Transverse colon (tissue), 4 donors: ENCODE results near the gene KRT81. TPM values are rescaled to one million over a fixed set of nuclear protein-coding genes. Genes with fewer than 3 reads are reported as not detected.

Experiments
- DNase-seq: peaks from one replicate; pipeline ENCODE4 v3.0.0-alpha.2; 2019
- H3K27ac ChIP-seq, 4 donors: fragments of 200-600 bp; sonication (generic); 2 replicates each; pipeline ENCODE4 v1.5.1; 2016 to 2018; ENCODE audit warnings: inconsistent platforms in 4 of 4
- H3K27me3 ChIP-seq: fragments of 200-600 bp; sonication (generic); 2 replicates; pipeline ENCODE4 v1.5.1; 2017; ENCODE audit warnings: inconsistent platforms
- H3K36me3 ChIP-seq, 4 donors: fragments of 200-600 bp; sonication (generic); 2 replicates each; pipeline ENCODE4 v1.5.1; 2017 to 2019; ENCODE audit warnings: inconsistent platforms in 4 of 4
- H3K4me1 ChIP-seq, 4 donors: fragments of 200-600 bp; sonication (generic); 2 replicates each; pipeline ENCODE4 v1.5.1; 2017 to 2020; ENCODE audit warnings: inconsistent platforms in 4 of 4
- H3K4me3 ChIP-seq, 4 donors: fragments of 200-600 bp; sonication (generic); 1 replicate in 1 of 4; 2 replicates in 3 of 4; pipeline versions ENCODE4 v1.5.1 to v1.6.1; 2017 to 2019; ENCODE audit warnings: inconsistent platforms in 4 of 4
- H3K9me3 ChIP-seq, 2 donors: fragments of 200-600 bp; sonication (generic); 2 replicates each; pipeline ENCODE4 v1.5.1; 2017 to 2019; ENCODE audit warnings: inconsistent platforms in 2 of 2
- CTCF ChIP-seq, 5 experiments: fragments of 200-600 bp in 3 of 5; fragments of 450-650 bp in 2 of 5; sonication (generic) in 3 of 5; IDR thresholded peaks; 1 replicate in 2 of 5; 2 replicates in 3 of 5; pipeline ENCODE4 v1.5.1; 2016 to 2017; ENCODE audit warnings: antibody characterized with exemption in 5 of 5, inconsistent platforms in 3 of 5, mild to moderate bottlenecking in 2 of 5, moderate library complexity in 1 of 5
- EP300 ChIP-seq: sonication (generic); formaldehyde crosslinking; IDR thresholded peaks from one replicate; pipeline ENCODE4 v1.6.1; 2017; ENCODE audit warnings: antibody characterized with exemption, low read depth
- POLR2A ChIP-seq: fragments of 450-650 bp; IDR thresholded peaks from one replicate; pipeline ENCODE4 v1.6.1; 2016; ENCODE audit warnings: antibody characterized with exemption, mild to moderate bottlenecking, moderate library complexity
- POLR2AphosphoS5 ChIP-seq, 3 donors: sonication (generic); formaldehyde crosslinking; IDR thresholded peaks; one replicate each; pipeline ENCODE4 v1.6.1; 2016; ENCODE audit warnings: antibody characterized with exemption in 3 of 3
- WGBS, 2 donors: methylation state at CpG; one replicate each; pipeline ENCODE4 v1.1.5; 2018; ENCODE audit warnings: low coverage in 1 of 2; 5-methylcytosine and 5-hydroxymethylcytosine counted together
- in situ Hi-C, 4 donors: fragments of 200-750 bp; cut with MboI; loops; one replicate each; pipeline versions ENCODE4 v1.15.0 to v1.15.1; 2017; ENCODE audit warnings: low sequenced_read_pairs in 3 of 4, low pct_ligation_motif_present in 1 of 4, low pct_unique_long_range_greater_than_20kb in 1 of 4
- intact Hi-C: fragments of 100-400 bp; cut with DNase I; formaldehyde crosslinking; loops from one replicate; pipeline ENCODE4 v1.15.1; 2023; ENCODE audit warnings: low total_unique reads
- total RNA-seq, 4 donors: library from RNA; depleted of rRNA; stranded (reverse); fragments of >200 nt; gene quantifications; one replicate each; pipeline ENCODE4 v1.1.0, GENCODE V29; 2016

The KRT81 gene
- total RNA-seq, 4 donors from 2014 or later, result not detected

- intact Hi-C loops, result no loop called here
- peaks cover 5% of the 10 kb centered on the region for H3K27me3 ChIP-seq
- no peaks in the 10 kb centered on the region for H3K4me1 ChIP-seq
- WGBS, 2 donors, result 79 to 83% methylated on average over 1 to 2 of the region's 2 CpGs
- no peak overlapping the region for H3K4me3 ChIP-seq
- H3K36me3 ChIP-seq, result no peaks in the 10 kb centered on the region
- in situ Hi-C loops, result no loop called here
- H3K9me3 ChIP-seq, result no peaks in the 10 kb centered on the region
- no peak overlapping the region for H3K27ac ChIP-seq
- DNase-seq, result no peak
- TF ChIP-seq POLR2AphosphoS5 (IDR thresholded peaks at IDR 0.05) (no peak), CTCF (IDR thresholded peaks at IDR 0.05) (no peak), EP300 (no peak), POLR2A (no peak)
Measured at GRCh38 chr12:52268212-52268611, 23.1 kb downstream of the KRT81 start.

- intact Hi-C loops, result no loop called here
- Histone ChIP-seq H3K4me1 (no peaks in the 10 kb centered on the region), H3K36me3 (no peaks in the 10 kb centered on the region), H3K27ac (no peak overlapping the region), H3K4me3 (no peak overlapping the region), H3K27me3 (peaks cover 5% of the 10 kb centered on the region), H3K9me3 (no peaks in the 10 kb centered on the region)
- DNase-seq, result no peak
- 61 to 80% methylated on average over 2 to 3 of the region's 3 CpGs for WGBS, 2 donors
- TF ChIP-seq CTCF (IDR thresholded peaks at IDR 0.05) (no peak), EP300 (no peak), POLR2AphosphoS5 (IDR thresholded peaks at IDR 0.05) (no peak), POLR2A (no peak)
- in situ Hi-C loops, result no loop called here
Measured at GRCh38 chr12:52267699-52268098, 23.6 kb downstream of the KRT81 start.

GRCh38 chr12:52267266-52267665, 24.1 kb downstream of the KRT81 start:
- no peak overlapping the region for H3K4me3 ChIP-seq
- in situ Hi-C loops (no loop called here), intact Hi-C loops (no loop called here)
- peaks cover 5% of the 10 kb centered on the region for H3K27me3 ChIP-seq
- no peaks in the 10 kb centered on the region for H3K36me3 ChIP-seq
- no peak overlapping the region for H3K27ac ChIP-seq
- WGBS, 2 donors, result 79% methylated on average over 3 of the region's 3 CpGs; no CpG with 5 or more reads in 1 of the 2 donors
- no peaks in the 10 kb centered on the region for H3K4me1 ChIP-seq
- H3K9me3 ChIP-seq, result no peaks in the 10 kb centered on the region
- no peak for DNase-seq
- no peak for TF ChIP-seq POLR2AphosphoS5 (IDR thresholded peaks at IDR 0.05)
- TF ChIP-seq EP300, result no peak
- no peak for TF ChIP-seq POLR2A
- no peak for TF ChIP-seq CTCF (IDR thresholded peaks at IDR 0.05)

- Histone ChIP-seq H3K36me3 (no peaks in the 10 kb centered on the region), H3K9me3 (no peaks in the 10 kb centered on the region), H3K4me1 (no peaks in the 10 kb centered on the region), H3K4me3 (no peak overlapping the region), H3K27ac (no peak overlapping the region), H3K27me3 (peaks cover 5% of the 10 kb centered on the region)
- intact Hi-C loops, result no loop called here
- 45% methylated on average over 2 of the region's 2 CpGs; no CpG with 5 or more reads in 1 of the 2 donors for WGBS, 2 donors
- no peak for DNase-seq
- in situ Hi-C loops, result no loop called here
- TF ChIP-seq POLR2A, result no peak
- no peak for TF ChIP-seq EP300
- no peak for TF ChIP-seq POLR2AphosphoS5 (IDR thresholded peaks at IDR 0.05)
- TF ChIP-seq CTCF (IDR thresholded peaks at IDR 0.05), result no peak
Measured at GRCh38 chr12:52266514-52266913, 24.8 kb downstream of the KRT81 start.
